Activated CD8-positive, alpha-beta T cell treated with anti-CD3 and anti-CD28 coated beads for 36 hours (primary cell): ENCODE data around the gene COL18A1. TPM values are rescaled to one million over a fixed set of nuclear protein-coding genes. Genes with fewer than 3 reads are reported as not detected.
A peak's percentile ranks its signal among the peaks of the same experiment; 100 is the strongest.

Experiments used
- ATAC-seq: fragments of 200-7000 bp; cut with Tn5 transposase; one replicate; pipeline ENCODE4 v1.10.0; 2021; ENCODE audit warnings: mild to moderate bottlenecking, moderate library complexity
- CTCF ChIA-PET: fragments of 350-600 bp; sonication (Branson Sonifier 250); formaldehyde crosslinking; loops from one replicate; lab custom pipeline; 2021; ENCODE audit warnings: antibody characterized with exemption; lab: Charles Lee
- POLR2A ChIA-PET: fragments of 350-600 bp; sonication (Branson Sonifier 250); formaldehyde crosslinking; loops from one replicate; lab custom pipeline; 2021; ENCODE audit warnings: antibody characterized with exemption; lab: Charles Lee
- DNase-seq: peaks from one replicate; pipeline ENCODE4 v3.0.0-alpha.2; 2020
- H3K27ac Mint-ChIP-seq: one replicate; pipeline ENCODE4 v1.8.0; 2021; ENCODE audit warnings: mild to moderate bottlenecking, mixed read lengths
- H3K27me3 Mint-ChIP-seq: one replicate; pipeline ENCODE4 v1.8.0; 2021; ENCODE audit warnings: mixed read lengths
- H3K36me3 Mint-ChIP-seq: one replicate; pipeline ENCODE4 v1.8.0; 2021; ENCODE audit warnings: low read depth, mixed read lengths
- H3K4me1 Mint-ChIP-seq: one replicate; pipeline ENCODE4 v1.8.0; 2021; ENCODE audit warnings: low read depth, mixed read lengths
- H3K4me3 Mint-ChIP-seq: one replicate; pipeline ENCODE4 v1.8.0; 2021; ENCODE audit warnings: mild to moderate bottlenecking, moderate library complexity, mixed read lengths
- H3K9me3 Mint-ChIP-seq: one replicate; pipeline ENCODE4 v1.8.0; 2021; ENCODE audit warnings: mixed read lengths
- intact Hi-C: fragments of 100-400 bp; cut with micrococcal nuclease; formaldehyde crosslinking; loops from one replicate; pipeline ENCODE4 v1.10.0; 2022
- total RNA-seq, 2 experiments: library from RNA; stranded (reverse); gene quantifications; one replicate each; pipeline ENCODE4 v1.2.3, GENCODE V29; 2021
- TF ChIP-seq, protein P1 (sequence below): fragments of 200-600 bp; IDR thresholded peaks from one replicate; pipeline ENCODE4 v1.8.0; 2022; ENCODE audit warnings: antibody characterized with exemption, mild to moderate bottlenecking

Gene COL18A1
- total RNA-seq, 2 experiments from 2014 or later = 9.4 to 9.7 TPM

DNA sequence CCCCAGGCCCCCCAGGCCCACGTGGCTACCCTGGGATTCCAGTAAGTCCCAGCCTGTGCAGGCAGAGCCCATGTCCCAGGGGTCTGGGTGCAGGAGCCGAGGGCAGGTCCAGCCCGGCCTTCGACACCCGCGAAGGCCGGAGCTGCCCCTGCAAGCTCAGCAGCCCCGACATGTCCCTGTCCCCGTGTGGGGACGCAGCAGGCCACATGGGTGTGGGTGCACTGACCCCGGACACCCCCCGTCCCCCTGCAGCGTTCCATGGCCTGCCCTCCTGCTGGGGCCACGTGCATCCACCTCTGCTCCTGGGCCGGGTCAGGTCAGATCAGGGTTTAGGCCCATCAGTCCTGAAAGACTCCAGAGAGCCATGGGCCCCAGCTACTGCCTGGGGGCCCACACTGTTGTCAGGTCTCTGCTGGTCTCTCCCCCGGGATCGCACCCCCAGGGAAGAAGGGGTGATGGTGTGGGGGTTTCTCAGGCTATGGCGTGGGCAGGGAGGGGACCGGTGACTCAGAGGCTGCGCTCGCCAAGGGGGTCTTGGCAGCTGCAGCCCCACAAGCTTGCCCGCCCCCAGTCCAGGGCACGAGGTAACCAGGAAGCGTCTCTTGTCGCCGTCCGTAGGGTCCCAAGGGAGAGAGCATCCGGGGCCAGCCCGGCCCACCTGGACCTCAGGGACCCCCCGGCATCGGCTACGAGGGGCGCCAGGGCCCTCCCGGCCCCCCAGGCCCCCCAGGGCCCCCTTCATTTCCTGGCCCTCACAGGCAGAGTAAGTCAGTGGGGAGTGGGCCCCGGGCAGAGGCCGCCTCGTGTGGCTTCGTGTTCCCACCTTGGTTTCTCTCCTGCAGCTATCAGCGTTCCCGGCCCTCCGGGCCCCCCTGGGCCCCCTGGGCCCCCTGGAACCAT lies 99.8 kb downstream of the COL18A1 start:
- Mint-ChIP-seq H3K36me3 (peaks cover 4% of the 10 kb centered on the region), H3K27ac (no peak overlapping the region), H3K4me3 (no peak overlapping the region), H3K9me3 (no peaks in the 10 kb centered on the region), H3K27me3 (no peaks in the 10 kb centered on the region), H3K4me1 (peaks cover 2% of the 10 kb centered on the region)
- intact Hi-C loops = no loop called here
- ATAC-seq = no peak
- TF ChIP-seq, protein P1, sequence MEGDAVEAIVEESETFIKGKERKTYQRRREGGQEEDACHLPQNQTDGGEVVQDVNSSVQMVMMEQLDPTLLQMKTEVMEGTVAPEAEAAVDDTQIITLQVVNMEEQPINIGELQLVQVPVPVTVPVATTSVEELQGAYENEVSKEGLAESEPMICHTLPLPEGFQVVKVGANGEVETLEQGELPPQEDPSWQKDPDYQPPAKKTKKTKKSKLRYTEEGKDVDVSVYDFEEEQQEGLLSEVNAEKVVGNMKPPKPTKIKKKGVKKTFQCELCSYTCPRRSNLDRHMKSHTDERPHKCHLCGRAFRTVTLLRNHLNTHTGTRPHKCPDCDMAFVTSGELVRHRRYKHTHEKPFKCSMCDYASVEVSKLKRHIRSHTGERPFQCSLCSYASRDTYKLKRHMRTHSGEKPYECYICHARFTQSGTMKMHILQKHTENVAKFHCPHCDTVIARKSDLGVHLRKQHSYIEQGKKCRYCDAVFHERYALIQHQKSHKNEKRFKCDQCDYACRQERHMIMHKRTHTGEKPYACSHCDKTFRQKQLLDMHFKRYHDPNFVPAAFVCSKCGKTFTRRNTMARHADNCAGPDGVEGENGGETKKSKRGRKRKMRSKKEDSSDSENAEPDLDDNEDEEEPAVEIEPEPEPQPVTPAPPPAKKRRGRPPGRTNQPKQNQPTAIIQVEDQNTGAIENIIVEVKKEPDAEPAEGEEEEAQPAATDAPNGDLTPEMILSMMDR = no peak
- no peak for DNase-seq
- CTCF ChIA-PET = no interaction called here
- POLR2A ChIA-PET = interaction anchor here (1.0 kb wide), 1 partner anchor 35 kb away, joined by 3 read pairs; no protein-coding TSS in a partner anchor

DNA sequence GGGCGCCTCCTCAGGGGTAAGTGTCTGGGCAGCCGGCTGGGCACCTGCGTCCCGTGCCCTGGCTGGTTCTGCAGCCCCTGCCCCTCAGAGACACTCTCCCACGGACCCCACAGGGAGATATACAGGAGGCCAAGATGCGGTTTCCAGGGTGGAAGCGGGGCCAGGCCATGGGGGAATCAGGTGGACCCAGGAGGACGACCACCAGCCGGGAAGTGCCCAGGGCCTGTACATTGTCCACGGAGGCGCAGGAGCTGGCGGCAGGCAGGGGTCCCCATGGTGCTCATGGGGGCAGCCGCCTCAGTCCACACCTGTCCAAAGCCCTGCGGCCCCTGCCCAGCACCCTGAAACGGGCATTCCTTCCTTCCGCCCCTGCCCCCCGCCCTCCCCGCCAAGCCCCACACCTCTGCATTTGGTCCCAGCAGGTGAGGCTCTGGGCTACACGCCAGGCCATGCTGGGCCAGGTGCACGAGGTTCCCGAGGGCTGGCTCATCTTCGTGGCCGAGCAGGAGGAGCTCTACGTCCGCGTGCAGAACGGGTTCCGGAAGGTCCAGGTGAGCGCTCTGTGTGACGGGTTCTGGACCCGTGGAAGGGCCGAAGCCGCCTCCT lies 100.6 kb downstream of the COL18A1 start:
- no peaks in the 10 kb centered on the region for H3K27me3 Mint-ChIP-seq
- TF ChIP-seq, protein P1 = no peak
- POLR2A ChIA-PET = interaction anchor here (1.0 kb wide), 1 partner anchor 34 kb away, joined by 3 read pairs; no protein-coding TSS in a partner anchor
- DNase-seq = no peak
- H3K4me3 Mint-ChIP-seq = no peak overlapping the region
- no peaks in the 10 kb centered on the region for H3K36me3 Mint-ChIP-seq
- no peak overlapping the region for H3K27ac Mint-ChIP-seq
- CTCF ChIA-PET = no interaction called here
- no peaks in the 10 kb centered on the region for H3K4me1 Mint-ChIP-seq
- no peak for ATAC-seq
- intact Hi-C loops = no loop called here
- no peaks in the 10 kb centered on the region for H3K9me3 Mint-ChIP-seq

DNA sequence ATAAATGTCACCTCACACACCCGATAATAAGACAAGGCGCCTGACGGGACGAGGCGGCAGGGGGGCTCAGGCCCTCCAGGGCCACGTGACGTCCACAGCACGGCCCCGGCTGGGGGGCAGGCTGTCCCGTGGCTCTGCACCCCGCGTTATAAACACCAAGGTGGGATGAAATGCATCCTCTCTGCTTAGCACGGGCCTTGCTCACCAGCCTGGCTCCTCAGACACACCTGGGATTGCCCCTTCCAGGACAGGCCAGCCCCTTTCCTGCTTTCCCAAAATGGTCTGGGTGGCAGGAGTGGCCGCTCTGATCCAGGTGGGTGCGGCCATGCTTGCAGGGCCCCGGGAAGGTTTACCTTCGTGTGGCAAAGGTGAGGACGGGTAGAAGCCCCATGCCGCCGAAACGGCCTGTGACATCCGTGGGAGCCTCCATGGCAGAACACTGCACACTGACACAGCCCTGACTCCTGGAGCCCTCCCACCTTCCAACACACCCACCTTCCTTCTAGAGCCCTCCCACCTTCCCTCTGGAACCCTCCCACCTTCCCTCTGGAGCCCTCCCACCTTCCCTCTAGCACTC lies 101.4 kb downstream of the COL18A1 start:
- Mint-ChIP-seq H3K4me1 (no peaks in the 10 kb centered on the region), H3K4me3 (no peak overlapping the region), H3K9me3 (no peaks in the 10 kb centered on the region), H3K27me3 (no peaks in the 10 kb centered on the region), H3K27ac (no peak overlapping the region), H3K36me3 (no peaks in the 10 kb centered on the region)
- TF ChIP-seq, protein P1 = no peak
- CTCF ChIA-PET = no interaction called here
- intact Hi-C loops = no loop called here
- DNase-seq = no peak
- peak; percentile 10 for ATAC-seq
- POLR2A ChIA-PET = no interaction called here

DNA sequence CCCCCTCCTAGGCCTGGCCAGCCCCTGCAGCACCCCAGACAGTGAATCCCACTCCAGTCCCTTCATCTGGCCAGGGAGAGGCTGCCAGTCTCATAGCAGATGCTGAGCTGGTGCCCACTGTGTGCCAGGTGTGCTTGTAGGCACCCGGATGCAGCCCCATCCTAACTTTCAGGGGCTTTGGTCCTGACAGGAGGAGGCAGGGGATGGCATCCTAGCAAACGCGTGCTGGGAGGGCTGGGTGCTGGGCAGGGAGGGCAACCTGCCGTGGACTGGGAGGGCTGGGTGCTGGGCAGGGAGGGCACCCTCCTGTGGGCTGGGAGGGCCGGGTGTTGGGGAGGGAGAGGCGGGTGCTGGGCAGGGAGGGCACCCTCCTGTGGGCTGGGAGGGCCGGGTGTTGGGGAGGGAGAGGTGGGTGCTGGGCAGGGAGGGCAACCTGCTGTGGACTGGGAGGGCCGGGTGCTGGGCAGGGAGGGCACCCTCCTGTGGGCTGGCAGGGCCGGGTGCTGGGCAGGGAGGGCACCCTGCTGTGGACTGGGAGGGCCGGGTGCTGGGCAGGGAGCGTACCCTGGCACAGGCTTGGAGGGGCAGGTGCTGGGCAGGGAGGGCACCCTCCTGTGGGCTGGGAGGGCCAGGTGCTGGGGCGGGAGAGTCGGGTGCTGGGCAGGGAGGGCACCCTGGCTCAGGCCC lies 102.0 kb downstream of the COL18A1 start:
- TF ChIP-seq, protein P1 = no peak
- no peak overlapping the region for H3K4me3 Mint-ChIP-seq
- no peak overlapping the region for H3K27ac Mint-ChIP-seq
- no peaks in the 10 kb centered on the region for H3K27me3 Mint-ChIP-seq
- DNase-seq (no peak), ATAC-seq (peak; percentile 2)
- H3K9me3 Mint-ChIP-seq = no peaks in the 10 kb centered on the region
- no peaks in the 10 kb centered on the region for H3K36me3 Mint-ChIP-seq
- ChIA-PET CTCF (no interaction called here), POLR2A (interaction anchor here (0.8 kb wide), 1 partner anchor 9 kb away, joined by 3 read pairs; no protein-coding TSS in a partner anchor)
- no peaks in the 10 kb centered on the region for H3K4me1 Mint-ChIP-seq
- intact Hi-C loops = no loop called here
